HCT116 (cell line): ENCODE measurements around the gene TNNI3. TPM values are rescaled to one million over a fixed set of nuclear protein-coding genes. Genes with fewer than 3 reads are reported as not detected.

Experiments
- ATAC-seq: fragments of 200-7000 bp; cut with Tn5 transposase; 2 replicates; pipeline ENCODE4 v1.9.1; 2020; ENCODE audit warnings: mild to moderate bottlenecking, moderate library complexity
- BruUV-seq: library from RNA; stranded (reverse); fragments of 400-500 nt; replicated peaks from 2 replicates; lab custom pipeline; 2021; lab: Mats Ljungman, UMichigan
- CTCF ChIA-PET: fragments of 300-600 bp; sonication (Branson Sonifier 250); formaldehyde crosslinking; loops from one replicate; lab custom pipeline; 2021; ENCODE audit warnings: antibody characterized with exemption; lab: Charles Lee
- POLR2A ChIA-PET: fragments of 300-600, 350-600 bp; sonication (Branson Sonifier 250); formaldehyde crosslinking; loops from one replicate; lab custom pipeline; 2021; ENCODE audit warnings: antibody characterized with exemption; lab: Charles Lee
- RAD21 ChIA-PET, 2 experiments: fragments of 300-600 bp; sonication (Branson Sonifier 250); formaldehyde crosslinking; loops; one replicate each; lab custom pipeline; 2023; ENCODE audit warnings: low total read pairs in 2 of 2; ENCODE audit not compliant: uncharacterized antibody in 2 of 2, unreplicated experiment in 2 of 2, low non-redundant PET in 1 of 2; lab: Charles Lee
- DNase-seq: peaks from one replicate; pipeline ENCODE4 v3.0.0-alpha.2; 2010; ENCODE audit warnings: low read depth, low spot score
- H2AFZ ChIP-seq: fragments of 200-600 bp; shearing (Covaris generic), sonication (generic); 2 replicates; pipeline ENCODE4 v1.6.1; 2017; ENCODE audit warnings: low read depth, mixed run types, mixed read lengths, antibody characterized with exemption, low read length; ENCODE audit not compliant: poor library complexity, severe bottlenecking
- H3K27ac ChIP-seq: 2 replicates; pipeline ENCODE4 v1.5.1; 2012; ENCODE audit warnings: low read depth, low read length
- H3K27me3 ChIP-seq: fragments of 200-600 bp; sonication (generic); 2 replicates; pipeline ENCODE4 v1.6.1; 2016; ENCODE audit warnings: mixed run types, low read length, mixed read lengths; ENCODE audit not compliant: insufficient read depth
- H3K36me3 ChIP-seq, 2 experiments: fragments of 200-500 bp in 1 of 2; fragments of 200-600 bp in 1 of 2; sonication (Bioruptor generic) in 1 of 2; sonication (generic) in 1 of 2; 2 replicates each; pipeline versions ENCODE4 v1.5.1 to v1.6.1; 2014 to 2016; ENCODE audit warnings: low read length in 2 of 2, inconsistent platforms in 1 of 2, mixed read lengths in 1 of 2, mixed run types in 1 of 2; ENCODE audit not compliant: insufficient read depth in 2 of 2, control insufficient read depth in 1 of 2
- H3K4me1 ChIP-seq, 2 experiments: fragments of 200-600 bp in 1 of 2; sonication (generic) in 1 of 2; 2 replicates each; pipeline versions ENCODE4 v1.5.1 to v1.6.1; 2012 to 2017; ENCODE audit warnings: low read length in 2 of 2, inconsistent platforms in 1 of 2, mild to moderate bottlenecking in 1 of 2, mixed read lengths in 1 of 2, mixed run types in 1 of 2, moderate library complexity in 1 of 2; ENCODE audit not compliant: insufficient read depth in 2 of 2, control insufficient read depth in 1 of 2
- H3K4me2 ChIP-seq: fragments of 200-600 bp; sonication (generic); 2 replicates; pipeline ENCODE4 v1.6.1; 2017; ENCODE audit warnings: mixed run types, low read length, mixed read lengths
- H3K4me3 ChIP-seq, 2 experiments: fragments of 200-600 bp in 1 of 2; sonication (generic) in 1 of 2; replicated peaks in 1 of 2; 2 replicates each; pipeline ENCODE4 v1.5.1; 2011 to 2016; ENCODE audit warnings: low read length in 2 of 2, control low read depth in 1 of 2, low read depth in 1 of 2, mild to moderate bottlenecking in 1 of 2, mixed read lengths in 1 of 2, mixed run types in 1 of 2
- H3K79me2 ChIP-seq: fragments of 200-600 bp; sonication (generic); 2 replicates; pipeline ENCODE4 v1.6.1; 2017; ENCODE audit warnings: mild to moderate bottlenecking, mixed run types, low read length, moderate library complexity, mixed read lengths; ENCODE audit not compliant: insufficient read depth
- H3K9ac ChIP-seq: fragments of 200-600 bp; sonication (generic); 2 replicates; pipeline ENCODE4 v1.6.1; 2016; ENCODE audit warnings: low read length, mixed read lengths
- H3K9me2 ChIP-seq: fragments of 200-600 bp; sonication (generic), shearing (Covaris generic); 2 replicates; pipeline ENCODE4 v1.6.1; 2017; ENCODE audit warnings: mixed run types, mild to moderate bottlenecking, moderate library complexity; ENCODE audit not compliant: insufficient read depth
- H3K9me3 ChIP-seq, 2 experiments: fragments of 200-500 bp in 1 of 2; fragments of 200-600 bp in 1 of 2; sonication (Bioruptor generic) in 1 of 2; sonication (generic) in 1 of 2; 2 replicates each; pipeline ENCODE4 v1.6.1; 2014 to 2017; ENCODE audit warnings: low read length in 2 of 2, mixed read lengths in 2 of 2, inconsistent platforms in 1 of 2, low read depth in 1 of 2, mild to moderate bottlenecking in 1 of 2, mixed run types in 1 of 2, moderate library complexity in 1 of 2; ENCODE audit not compliant: control insufficient read depth in 1 of 2, insufficient read depth in 1 of 2
- H4K20me1 ChIP-seq: fragments of 200-600 bp; sonication (generic), shearing (Covaris generic); 2 replicates; pipeline ENCODE4 v1.6.1; 2017; ENCODE audit warnings: mixed run types, mild to moderate bottlenecking, moderate library complexity; ENCODE audit not compliant: insufficient read depth
- CEBPB ChIP-seq: IDR thresholded peaks from 2 replicates; pipeline ENCODE4 v1.6.1; 2012; ENCODE audit warnings: low read depth
- CTCF ChIP-seq, 3 experiments: fragments of 200-600 bp in 1 of 3; sonication (generic) in 1 of 3; IDR thresholded peaks in 2 of 3; conservative IDR thresholded peaks in 1 of 3; 2 replicates each; pipeline ENCODE4 v1.5.1; 2012 to 2017; ENCODE audit warnings: low read depth in 2 of 3, low read length in 2 of 3, antibody characterized with exemption in 1 of 3, borderline replicate concordance in 1 of 3, control low read depth in 1 of 3, mild to moderate bottlenecking in 1 of 3, mixed read lengths in 1 of 3, mixed run types in 1 of 3, moderate library complexity in 1 of 3; ENCODE audit not compliant: insufficient read depth in 1 of 3
- EGR1 ChIP-seq: IDR thresholded peaks from 2 replicates; pipeline ENCODE4 v1.6.1; 2012; ENCODE audit warnings: low read depth
- EZH2phosphoT487 ChIP-seq: fragments of 200-600 bp; IDR thresholded peaks from 2 replicates; pipeline ENCODE4 v1.6.1; 2018; ENCODE audit warnings: antibody characterized with exemption, borderline replicate concordance
- JUND ChIP-seq: IDR thresholded peaks from 2 replicates; pipeline ENCODE4 v1.6.1; 2012
- MAX ChIP-seq: IDR thresholded peaks from 2 replicates; pipeline ENCODE4 v1.6.1; 2012
- SRF ChIP-seq: IDR thresholded peaks from 2 replicates; pipeline ENCODE4 v1.6.1; 2012; ENCODE audit warnings: low read depth
- TCF7L2 ChIP-seq: IDR thresholded peaks from 2 replicates; pipeline ENCODE4 v1.7.0; 2011; ENCODE audit warnings: borderline replicate concordance, inconsistent platforms; ENCODE audit not compliant: insufficient read depth, insufficient read length; ENCODE audit errors: extremely low read depth
- YY1 ChIP-seq: IDR thresholded peaks from 2 replicates; pipeline ENCODE4 v1.6.1; 2011; ENCODE audit warnings: low read length, low read depth, moderate library complexity, mild to moderate bottlenecking; ENCODE audit not compliant: insufficient replicate concordance; ENCODE audit errors: extremely low read depth
- ZNF274 ChIP-seq: fragments of 200-500 bp; sonication (Bioruptor generic); IDR thresholded peaks from 2 replicates; pipeline ENCODE4 v1.6.1; 2014; ENCODE audit warnings: mild to moderate bottlenecking, low read depth, low read length, inconsistent platforms
- intact Hi-C: fragments of 100-400 bp; cut with micrococcal nuclease; formaldehyde crosslinking; loops from 2 replicates; pipeline ENCODE4 v1.10.0; 2022
- total RNA-seq: library from RNA; stranded (reverse); gene quantifications from one replicate; pipeline ENCODE4 v1.2.1, GENCODE V29; 2021; ENCODE audit not compliant: unreplicated experiment

Gene TNNI3
- total RNA-seq, 1 experiment from 2014 or later, result 42.1 TPM

- TF ChIP-seq EZH2phosphoT487, result no peak
- TF ChIP-seq JUND, result no peak
- TF ChIP-seq MAX, result no peak
- no peak for TF ChIP-seq ZNF274
- TF ChIP-seq YY1, result no peak
- TF ChIP-seq CTCF (IDR thresholded peaks at IDR 0.05 in 2 of 3, conservative IDR thresholded peaks at IDR 0.05 in 1 of 3; ENCODE audit: borderline replicate concordance in 1 of 3, insufficient read depth in 1 of 3, low read depth in 2 of 3, low read length in 2 of 3), result no peak
- no peak for TF ChIP-seq CEBPB
- no peak for TF ChIP-seq SRF
- TF ChIP-seq TCF7L2, result no peak
- TF ChIP-seq EGR1, result no peak
- CTCF ChIA-PET, result interaction anchor here (0.8 to 2.4 kb wide), 4 partner anchors 9 to 16 kb away, joined by 3 to 13 read pairs (median 3); partner anchors contain the start of gene DNAAF3
- POLR2A ChIA-PET, result interaction anchor here (0.6 to 2.0 kb wide), 4 partner anchors 9 to 204 kb away, joined by 3 to 5 read pairs (median 4); no protein-coding TSS in a partner anchor
- intact Hi-C loops, result no loop called here
- Histone ChIP-seq H3K27me3 (no peaks in the 10 kb centered on the region), H3K9ac (no peak overlapping the region), H3K4me2 (no peak overlapping the region), H4K20me1 (no peaks in the 10 kb centered on the region), H3K9me2 (no peaks in the 10 kb centered on the region), H3K79me2 (no peaks in the 10 kb centered on the region), H3K27ac (no peak overlapping the region; the same call in 1 of the 2 replicates), H2AFZ (no peak overlapping the region), H3K4me1 (peaks cover 16 to 58% of the 10 kb centered on the region in 2 experiments; a peak in 3 of 4 replicates), H3K9me3 (peaks cover 0 to 5% of the 10 kb centered on the region in 2 experiments; a peak in 1 of 4 replicates), H3K36me3 (no peaks in the 10 kb centered on the region), H3K4me3 (no peak overlapping the region)
- no TSS peak for BruUV-seq
- ATAC-seq, result no peak
- RAD21 ChIA-PET, result no interaction called here
- DNase-seq, result no peak
These were observed 17.8 kb upstream of the TNNI3 start for GRCh38 chr19:55175117-55175867.
